ENCODE measurements around the gene SLC14A1.

Gene SLC14A1

DNA sequence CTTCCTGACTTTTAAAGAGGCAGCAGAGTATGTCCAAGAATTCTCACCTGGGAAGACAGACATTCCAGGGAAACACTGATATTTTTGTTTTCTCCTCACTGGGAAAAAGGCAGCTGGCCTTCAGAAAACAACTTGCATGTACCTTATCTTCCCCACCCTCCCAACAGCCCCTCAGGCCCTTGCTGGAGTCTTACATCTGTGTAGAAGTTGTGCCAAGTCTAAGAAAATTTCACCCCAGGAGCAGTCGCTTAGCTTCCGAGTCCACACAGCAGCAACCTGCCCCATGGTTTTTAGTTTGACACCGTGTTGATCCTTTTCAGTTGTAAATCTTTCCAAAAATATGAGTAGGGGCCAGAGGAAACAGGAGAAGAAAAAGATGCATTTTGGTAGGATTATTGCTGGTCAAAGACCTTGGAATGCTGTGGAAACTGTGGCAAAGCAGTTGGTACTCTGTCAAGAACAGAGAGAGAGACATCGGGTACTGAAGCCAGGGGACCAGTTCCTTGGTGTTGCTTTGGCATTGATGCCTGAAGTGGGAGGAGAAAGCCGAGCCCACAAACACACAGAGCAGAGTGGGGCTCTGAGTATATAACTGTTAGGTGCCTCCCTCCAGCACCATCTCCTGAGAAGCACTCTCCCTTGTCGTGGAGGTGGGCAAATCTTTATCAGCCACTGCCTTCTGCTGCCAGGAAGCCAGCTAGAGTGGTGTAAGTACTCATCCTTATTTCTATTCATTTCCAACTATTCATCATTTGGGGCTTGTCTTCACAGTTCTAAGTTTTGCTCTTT lies at the start of gene SLC14A1:
Gene SLC14A1 (plus strand): TSS at position 615 of the 789 bp plus-strand sequence. CDS start 6,140 bp downstream, outside the sequence.
- no peak for DNase-seq (ENCODE audit: extremely low read depth in 1 of 2, low read depth in 1 of 2)

DNA sequence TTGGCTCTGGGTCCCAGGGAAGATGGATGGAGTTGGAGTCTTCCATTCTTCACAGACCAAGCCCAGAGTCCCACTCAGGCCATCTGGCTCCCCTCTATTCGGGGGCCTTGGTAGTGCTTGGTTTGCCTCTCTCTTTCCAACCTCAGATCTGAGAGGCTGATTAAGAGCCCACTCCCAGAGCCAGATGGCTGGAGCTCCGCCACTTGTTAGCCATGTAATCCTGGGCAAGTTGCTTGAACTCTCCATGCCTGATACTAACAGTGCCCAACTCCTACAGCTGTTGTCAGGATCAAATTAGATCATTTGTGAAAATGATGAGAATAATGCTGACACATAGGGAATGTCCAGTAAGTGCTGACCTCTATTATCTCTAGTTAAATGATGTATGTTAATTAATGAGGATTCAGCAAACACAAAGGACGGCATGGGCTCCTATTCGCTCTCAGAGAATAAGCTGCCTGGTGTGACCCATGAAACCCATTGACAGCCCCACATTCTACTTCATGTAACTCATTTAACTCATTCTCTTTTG lies 46.6 kb upstream of the SLC14A1 start:
- no peak for DNase-seq (ENCODE audit: extremely low read depth in 1 of 2, low read depth in 1 of 2)

DNA sequence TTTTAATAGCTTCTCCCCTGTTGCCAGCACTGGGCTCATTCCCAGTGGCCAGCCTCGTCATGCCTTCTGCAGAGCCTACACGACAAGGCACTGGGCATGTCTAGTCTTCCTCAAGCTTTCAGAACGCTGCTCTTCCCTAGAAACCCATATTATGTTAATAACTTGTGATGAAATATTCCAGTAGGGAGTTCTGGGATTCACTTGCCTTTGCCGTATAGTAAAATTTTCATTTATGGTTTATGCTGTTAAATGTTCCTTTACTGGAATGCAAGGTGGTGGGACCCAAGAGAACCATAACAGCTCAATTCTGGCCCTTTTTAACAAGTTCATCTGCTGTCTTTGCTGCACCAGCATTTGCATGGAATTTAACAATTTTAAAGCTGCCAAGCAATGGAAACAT lies 45.5 kb upstream of the SLC14A1 start:
- DNase-seq (ENCODE audit: extremely low read depth in 1 of 2, low read depth in 1 of 2) = no peak

DNA sequence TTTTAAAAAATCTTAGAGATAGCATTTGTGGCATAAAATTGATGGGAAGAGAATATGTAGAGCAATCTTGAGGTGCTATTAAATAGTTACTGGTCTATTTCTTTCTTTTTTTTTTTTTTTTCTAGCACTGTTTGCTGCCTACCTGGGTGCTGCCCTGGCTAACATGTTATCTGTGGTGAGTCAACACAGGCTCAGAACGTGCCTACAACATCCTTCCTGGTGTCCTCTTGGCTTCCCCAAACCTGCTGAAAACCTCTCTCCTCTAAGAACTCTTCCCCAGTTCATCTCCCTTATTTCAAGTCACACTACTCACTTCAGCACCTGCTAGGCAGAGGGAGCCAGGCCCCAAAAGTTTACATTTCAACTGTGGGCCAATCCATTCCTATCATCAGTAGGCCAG lies 45.1 kb upstream of the SLC14A1 start:
- no peak for DNase-seq (ENCODE audit: extremely low read depth in 1 of 2, low read depth in 1 of 2)

DNA sequence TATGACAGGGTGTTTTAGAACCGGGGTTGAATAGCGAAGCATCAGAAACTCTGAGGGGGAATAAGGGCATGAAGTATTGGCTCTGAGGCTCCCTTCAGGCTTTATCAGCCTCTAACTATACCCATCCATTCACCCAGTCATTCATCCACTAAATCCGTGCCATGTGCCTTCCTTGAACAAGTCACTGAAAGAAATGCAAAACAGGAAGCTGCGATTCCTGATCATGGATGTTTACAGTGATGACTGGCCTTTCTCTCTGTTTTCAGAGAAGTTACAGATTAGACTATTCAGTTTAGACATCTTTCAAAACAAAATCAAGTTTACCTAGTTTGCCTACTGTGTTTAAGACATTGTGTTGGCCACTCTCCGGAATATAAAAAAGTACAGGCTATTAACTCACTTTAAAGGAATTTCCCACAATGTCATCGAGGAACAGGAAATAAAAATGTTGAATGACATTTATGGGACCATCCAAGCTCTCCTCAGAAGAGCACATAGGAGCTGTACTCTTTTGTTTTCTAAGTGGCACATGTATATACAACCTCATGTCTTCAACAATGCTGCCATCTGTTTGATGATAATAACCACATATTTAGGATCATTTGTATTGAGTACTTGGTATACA lies 43.8 kb upstream of the SLC14A1 start:
- no peak for DNase-seq (ENCODE audit: extremely low read depth in 1 of 2, low read depth in 1 of 2)

DNA sequence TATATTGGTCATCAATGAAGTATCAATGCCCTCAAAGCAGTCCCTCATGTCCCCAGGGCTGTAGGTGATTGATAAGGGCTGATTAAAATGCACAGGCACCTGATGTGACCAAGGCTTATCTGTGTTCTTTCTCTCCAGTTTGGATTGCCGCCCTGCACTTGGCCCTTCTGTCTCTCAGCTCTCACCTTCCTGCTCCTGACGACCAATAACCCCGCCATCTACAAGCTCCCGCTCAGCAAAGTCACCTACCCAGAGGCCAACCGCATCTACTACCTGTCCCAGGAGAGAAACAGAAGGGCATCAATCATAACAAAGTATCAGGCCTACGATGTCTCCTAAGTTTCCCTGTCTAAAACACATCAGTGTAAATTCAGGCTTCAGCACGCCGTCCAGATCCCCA lies 41.8 kb upstream of the SLC14A1 start:
- no peak for DNase-seq (ENCODE audit: extremely low read depth in 1 of 2, low read depth in 1 of 2)

DNA sequence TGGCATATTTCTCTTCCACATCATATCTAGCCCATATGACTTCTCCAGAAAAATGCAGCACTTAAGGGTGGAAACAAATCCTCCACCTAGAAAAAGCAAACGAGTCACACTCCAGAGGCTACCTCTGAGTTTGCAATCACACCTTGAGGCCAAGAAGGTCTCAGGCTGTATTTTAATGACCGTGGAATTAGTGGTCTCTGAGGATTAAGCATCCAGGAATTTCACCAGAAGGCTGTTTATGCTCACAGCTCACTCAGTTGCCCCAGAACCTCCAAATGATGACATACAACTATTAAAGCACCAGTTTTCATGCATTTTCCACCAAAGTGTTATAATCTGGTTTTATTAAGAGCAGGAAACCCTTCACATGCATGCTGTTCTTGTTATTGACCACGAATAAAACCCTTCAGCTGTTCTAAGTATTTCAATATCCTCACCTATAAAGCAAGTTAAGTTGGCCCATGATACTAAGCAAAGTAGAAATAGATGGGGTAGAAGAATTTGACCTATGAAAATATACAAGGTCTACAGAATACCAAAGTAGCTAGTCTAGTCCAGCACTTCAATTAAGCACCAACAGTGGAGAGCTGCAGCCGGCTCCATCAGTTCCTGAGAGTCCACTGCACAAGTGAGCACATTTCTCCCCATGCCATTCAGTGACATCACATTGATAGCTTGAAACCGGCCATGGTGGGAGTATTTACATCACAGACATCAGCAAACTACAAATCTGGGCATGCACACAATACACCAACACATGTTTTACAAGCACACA lies 39.5 kb upstream of the SLC14A1 start:
- DNase-seq (ENCODE audit: extremely low read depth in 1 of 2, low read depth in 1 of 2) = no peak

DNA sequence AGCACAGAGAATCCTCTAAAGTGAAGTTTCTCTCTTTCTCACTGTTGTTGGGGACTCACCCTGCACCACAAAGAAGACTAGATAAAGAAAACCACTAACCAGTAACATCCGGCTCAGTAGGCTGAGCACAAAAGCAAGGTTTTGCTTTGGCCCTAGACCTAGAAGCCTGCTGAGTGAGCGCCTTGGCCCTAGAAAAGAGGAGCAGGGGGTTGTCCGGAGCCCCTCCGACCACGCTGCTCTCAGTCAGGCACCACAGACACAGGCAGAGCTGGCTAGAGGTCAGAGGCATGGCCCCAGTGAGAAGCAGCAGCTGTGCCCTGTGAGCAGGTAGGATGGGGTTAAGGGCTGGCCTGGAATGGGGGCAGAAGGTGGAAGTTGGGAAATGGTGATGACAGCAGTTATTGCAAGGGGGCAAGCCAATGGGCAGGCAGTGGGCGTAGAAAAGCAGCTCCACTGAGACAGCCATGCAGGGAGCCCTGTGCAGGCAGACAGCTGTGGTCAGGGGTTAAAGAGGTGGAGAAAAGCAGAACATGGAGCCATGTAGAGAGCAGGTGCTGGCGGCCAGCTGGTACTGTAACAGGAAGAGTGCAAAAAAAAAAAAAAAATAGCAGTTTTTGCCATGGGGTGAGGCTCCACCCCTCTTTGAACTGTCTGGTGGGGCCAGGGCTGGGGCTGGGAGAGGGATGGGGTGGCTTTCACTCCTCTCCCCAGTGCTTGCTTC lies 36.9 kb upstream of the SLC14A1 start:
- peak in 1 of 2 donors; percentile 32 for DNase-seq (ENCODE audit: extremely low read depth in 1 of 2, low read depth in 1 of 2)

DNA sequence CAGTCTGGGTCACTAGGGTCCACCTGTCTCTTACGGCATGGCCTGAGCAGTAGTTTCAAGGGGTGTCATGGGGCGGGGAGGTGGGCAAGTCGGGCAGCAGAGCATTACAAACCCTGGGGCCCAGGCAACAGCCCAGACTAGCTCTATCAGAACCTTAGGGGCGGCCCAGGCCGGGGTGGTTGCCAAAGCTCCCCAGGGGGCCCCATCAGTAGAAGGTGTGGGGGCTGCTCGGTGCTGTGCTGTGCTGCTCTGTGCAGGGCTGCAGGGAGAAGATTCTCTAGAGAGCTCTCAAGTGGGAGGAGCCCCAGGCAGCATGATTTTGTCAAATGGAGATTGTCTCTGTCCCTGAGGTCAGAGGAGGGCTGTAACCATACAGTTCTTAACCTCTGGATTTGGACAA lies 36.4 kb upstream of the SLC14A1 start:
- DNase-seq (ENCODE audit: extremely low read depth in 1 of 2, low read depth in 1 of 2) = no peak

DNA sequence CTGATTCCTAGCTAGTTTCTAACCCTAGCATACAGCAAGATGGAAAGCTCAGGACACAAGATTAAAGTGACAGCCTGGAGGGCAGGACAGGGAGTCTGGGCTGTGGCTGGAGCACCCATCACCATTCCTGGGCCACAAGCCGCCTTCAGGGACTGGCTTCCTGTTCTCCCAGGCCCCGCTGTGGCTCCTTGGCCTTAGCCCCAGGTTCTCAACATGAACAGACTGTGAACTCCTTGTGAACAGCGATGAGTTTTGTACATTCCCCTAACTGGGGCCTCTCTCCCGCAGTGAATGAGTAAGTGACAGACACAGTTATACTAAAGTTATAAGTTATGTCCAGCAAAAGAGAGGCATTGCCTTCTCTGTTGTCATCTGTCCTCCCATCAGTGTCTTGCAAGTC lies 35.9 kb upstream of the SLC14A1 start:
- DNase-seq (ENCODE audit: extremely low read depth in 1 of 2, low read depth in 1 of 2) = no peak

DNA sequence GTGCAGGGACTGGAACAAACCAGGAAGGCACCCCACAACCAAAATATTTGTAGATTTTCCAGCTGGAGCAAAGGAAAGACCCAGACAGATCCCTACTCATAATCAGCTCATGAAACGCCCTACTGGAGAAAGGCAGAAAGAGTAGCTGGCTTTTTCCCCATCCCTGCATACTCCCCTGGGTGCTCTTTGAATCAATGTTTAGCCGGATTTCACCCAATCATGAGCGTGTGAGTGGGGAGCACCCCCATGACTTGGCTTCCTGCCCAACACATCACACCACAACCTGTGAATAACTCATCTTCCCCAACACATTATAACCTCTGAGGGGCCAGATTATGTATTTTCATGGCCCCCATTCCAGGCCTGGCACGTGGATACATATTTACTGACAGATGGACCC lies 35.1 kb upstream of the SLC14A1 start:
- DNase-seq (ENCODE audit: extremely low read depth in 1 of 2, low read depth in 1 of 2) = peak in 1 of 2 donors; percentile 64

DNA sequence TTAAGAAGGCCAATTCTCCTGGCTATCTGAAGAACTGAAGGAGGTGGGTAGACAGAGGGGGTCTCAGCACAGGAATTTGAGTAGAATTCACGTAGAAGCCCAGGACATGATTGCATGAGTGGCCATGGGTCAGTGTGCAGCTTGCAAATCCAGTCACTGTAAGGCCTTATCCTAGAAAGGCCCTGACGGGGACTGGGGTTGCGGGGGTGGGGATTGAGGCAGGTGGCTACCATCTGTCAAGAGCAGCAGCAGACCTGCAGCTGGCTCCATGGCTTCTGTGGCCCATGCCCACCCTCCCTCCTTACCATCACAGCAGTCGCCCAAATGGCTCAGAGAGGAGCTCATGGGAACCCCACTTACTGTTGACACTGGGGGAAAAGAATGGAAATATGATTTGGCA lies 34.6 kb upstream of the SLC14A1 start:
- DNase-seq (ENCODE audit: extremely low read depth in 1 of 2, low read depth in 1 of 2) = no peak

DNA sequence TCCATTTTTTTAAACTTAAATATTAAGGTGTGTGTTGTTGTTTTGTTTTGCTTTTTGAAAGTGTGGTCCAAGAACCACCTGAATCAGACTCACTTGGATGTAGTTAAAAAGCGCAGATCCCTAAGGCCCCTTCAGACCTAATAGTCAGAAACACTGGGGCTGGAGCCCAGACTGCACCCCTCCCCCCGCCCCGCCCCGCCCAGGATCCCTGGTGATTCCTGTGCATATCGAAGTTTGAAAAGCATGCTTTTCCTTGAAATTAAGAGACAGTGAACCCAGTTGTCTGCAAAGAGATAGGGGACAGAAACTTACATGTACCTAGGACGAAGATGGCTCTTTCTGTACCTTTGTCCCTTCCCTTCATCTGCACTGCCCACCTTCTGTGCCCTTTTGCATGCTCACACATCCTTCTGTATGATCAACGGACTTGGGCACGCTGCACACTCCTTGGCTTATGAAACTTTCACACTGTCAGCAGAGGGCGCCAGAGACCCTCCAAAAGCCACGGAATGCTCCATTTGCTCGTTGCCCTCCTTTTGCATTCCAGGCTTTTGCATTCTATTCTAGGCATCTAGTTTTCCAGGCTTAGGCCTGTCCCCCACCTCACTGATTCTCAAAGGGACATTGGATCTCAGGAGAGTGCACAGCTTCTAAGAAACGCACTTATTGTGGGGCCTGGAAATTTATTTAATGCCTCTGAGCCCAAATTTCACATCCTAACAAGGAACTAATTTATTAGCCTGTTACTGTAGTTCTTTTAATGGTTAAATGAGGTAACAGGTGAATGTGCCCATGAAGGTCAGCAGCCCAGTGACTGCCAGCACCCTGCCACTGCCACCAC lies 32.8 kb upstream of the SLC14A1 start:
- peak in 1 of 2 donors; percentile 48 for DNase-seq (ENCODE audit: extremely low read depth in 1 of 2, low read depth in 1 of 2)

DNA sequence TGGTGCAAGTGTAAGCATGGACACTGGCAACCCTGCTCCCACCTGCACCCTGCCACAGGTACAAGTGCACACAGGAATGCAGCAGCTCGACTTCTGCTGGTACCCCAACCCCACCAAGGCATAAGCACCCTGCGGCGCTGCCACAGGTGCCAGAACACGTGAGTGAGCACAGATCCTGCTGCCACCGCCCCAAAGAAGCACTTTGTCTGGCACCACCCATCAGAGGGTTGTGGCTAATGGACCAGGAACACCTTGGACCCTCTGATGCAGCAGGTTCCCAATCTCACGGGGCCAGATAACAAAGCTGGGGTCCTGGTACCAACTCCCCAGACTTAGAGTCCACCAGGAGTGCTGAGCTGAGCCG lies 32.2 kb upstream of the SLC14A1 start:
- no peak for DNase-seq (ENCODE audit: extremely low read depth in 1 of 2, low read depth in 1 of 2)

DNA sequence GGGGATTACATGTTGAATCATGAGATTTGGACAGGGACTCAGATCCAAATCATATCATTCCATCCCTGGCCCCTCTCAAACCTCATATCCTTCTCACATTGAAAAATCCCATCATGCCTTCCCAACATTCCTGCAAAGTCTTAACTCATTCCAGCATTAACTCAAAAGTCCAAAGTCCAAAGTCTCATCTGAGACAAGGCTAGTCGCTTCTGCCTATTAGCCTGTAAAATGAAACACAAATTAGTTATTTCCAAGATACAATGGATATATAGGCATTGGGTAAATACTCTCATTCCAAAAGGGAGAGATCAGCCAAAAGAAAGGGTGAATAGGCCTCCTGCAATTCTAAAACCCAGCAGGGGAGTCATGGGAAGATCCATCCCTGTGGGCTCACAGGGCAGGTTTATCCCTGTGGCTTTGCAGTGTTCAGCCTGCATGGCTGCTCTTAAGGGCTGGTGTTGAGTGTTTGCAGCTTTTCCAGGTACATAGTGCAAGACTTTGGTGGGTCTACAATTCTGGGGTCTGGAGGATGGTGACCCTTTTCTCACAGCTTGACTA lies 21.2 kb upstream of the SLC14A1 start:
- no peak for DNase-seq (ENCODE audit: extremely low read depth in 1 of 2, low read depth in 1 of 2)

DNA sequence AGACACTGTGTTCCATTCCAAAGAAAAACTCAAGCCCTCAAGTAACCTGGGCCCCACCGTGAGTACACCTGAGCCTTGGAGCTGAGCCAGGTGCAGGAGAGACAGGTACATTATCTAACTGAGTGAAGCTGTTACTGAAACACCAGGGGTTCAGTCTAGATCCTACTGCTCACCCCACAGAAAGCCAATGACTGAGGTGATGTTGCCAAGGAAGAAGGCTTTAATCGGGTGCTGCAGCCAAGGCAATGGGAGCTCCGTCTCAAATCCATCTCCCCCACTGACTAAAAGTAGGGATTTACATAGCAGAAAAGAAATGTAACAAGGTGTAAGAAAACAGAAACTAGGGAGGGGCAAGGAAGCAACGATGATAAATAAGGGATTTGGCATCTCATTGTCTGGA lies 15.2 kb upstream of the SLC14A1 start:
- DNase-seq (ENCODE audit: extremely low read depth in 1 of 2, low read depth in 1 of 2) = no peak

DNA sequence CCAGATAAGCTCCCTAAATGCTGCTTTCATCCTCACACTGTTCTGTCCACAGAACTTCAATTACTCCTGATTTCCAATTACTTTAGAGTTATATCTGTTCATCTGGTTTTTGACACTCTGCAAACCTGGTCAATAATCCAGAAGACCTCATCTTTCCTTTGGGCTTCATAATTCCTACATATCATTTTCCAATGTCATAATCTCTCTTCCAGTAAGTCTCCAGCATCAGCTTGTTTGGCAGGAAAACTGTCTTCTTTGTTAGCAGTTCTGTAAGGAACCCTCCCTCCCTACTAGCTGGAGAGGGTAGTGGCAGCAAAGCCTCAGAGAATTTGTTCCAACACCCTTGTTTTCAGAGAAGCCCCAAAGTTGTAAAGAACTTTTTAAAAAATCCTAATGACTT lies 11.9 kb upstream of the SLC14A1 start:
- no peak for DNase-seq (ENCODE audit: extremely low read depth in 1 of 2, low read depth in 1 of 2)

DNA sequence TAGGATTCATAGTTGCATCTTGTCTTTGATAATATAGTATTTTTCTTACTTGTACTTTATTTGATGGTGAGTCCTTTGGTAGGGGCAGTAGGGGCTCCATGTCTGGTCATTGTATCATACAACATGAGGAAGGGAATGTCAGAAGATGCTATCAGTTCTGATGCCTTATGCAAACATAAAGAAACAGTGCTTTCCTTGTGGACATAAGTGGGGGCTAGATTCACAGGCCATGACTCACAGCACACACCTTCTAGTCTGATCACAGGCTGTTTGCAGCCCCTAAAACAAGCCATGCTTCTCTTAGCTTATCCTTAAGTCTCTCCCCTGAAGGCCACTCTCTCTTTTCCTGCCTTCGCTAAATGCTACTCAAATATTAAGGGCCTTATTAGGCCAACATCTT lies 10.7 kb upstream of the SLC14A1 start:
- no peak for DNase-seq (ENCODE audit: extremely low read depth in 1 of 2, low read depth in 1 of 2)

DNA sequence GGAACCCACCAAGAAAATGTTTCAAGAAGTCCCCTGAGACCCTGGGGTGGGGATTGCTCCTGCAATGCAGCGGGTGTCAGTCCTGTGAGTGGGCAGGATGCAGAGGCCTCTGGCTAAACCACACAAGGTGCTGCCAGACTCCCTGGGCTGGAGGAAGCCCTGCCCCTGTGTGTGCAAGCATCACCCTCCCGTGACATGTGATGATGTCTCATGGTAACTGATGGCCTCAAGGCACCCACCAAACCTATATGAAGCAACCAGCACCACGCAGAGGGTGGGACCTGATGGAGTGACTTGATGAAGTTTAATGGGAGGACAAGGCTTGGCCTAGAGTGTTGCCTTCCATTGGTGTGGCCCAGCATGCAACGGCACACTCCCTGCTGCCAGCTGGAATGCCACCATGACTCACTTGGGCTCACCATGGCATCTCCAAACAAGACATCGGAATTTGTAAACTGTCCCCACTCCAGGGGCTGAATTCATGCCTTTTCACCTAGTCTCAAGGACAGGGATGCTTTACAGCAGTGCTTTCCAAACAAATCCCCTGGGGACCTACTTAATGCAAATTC lies 8.7 kb upstream of the SLC14A1 start:
- no peak for DNase-seq (ENCODE audit: extremely low read depth in 1 of 2, low read depth in 1 of 2)

Measured in stimulated activated CD8-positive, alpha-beta memory T cell treated with anti-CD3 and anti-CD28 coated beads, Interleukin-7, amount 100 ng/mL, for 48 hours (primary cell).